Measurements from ENCODE around the gene VPS52.
A peak's percentile ranks its signal among the peaks of the same experiment; 100 is the strongest.

Gene VPS52

GRCh38 chr6:33216117-33216649, 55.5 kb downstream of the VPS52 start:
- H3K27ac Mint-ChIP-seq, result no peak overlapping the region
- H3K4me1 Mint-ChIP-seq, result peaks cover 21% of the 10 kb centered on the region
- H3K36me3 Mint-ChIP-seq, result peaks cover 2% of the 10 kb centered on the region

GRCh38 chr6:33215271-33216116, 56.2 kb downstream of the VPS52 start:
- Mint-ChIP-seq H3K4me3 (no peak overlapping the region), H3K27me3 (peaks cover 2% of the 10 kb centered on the region), H3K4me1 (peaks cover 21% of the 10 kb centered on the region), H3K9me3 (no peaks in the 10 kb centered on the region), H3K36me3 (peaks cover 4% of the 10 kb centered on the region), H3K27ac (peak overlapping the region; percentile 65)

More at GRCh38 chr6:33216117-33216649, 55.5 kb downstream of the VPS52 start:
- peaks cover 2% of the 10 kb centered on the region for H3K27me3 Mint-ChIP-seq
- H3K9me3 Mint-ChIP-seq, result no peaks in the 10 kb centered on the region
- no peak overlapping the region for H3K4me3 Mint-ChIP-seq

- H3K27ac Mint-ChIP-seq, result no peak overlapping the region
- peaks cover 1% of the 10 kb centered on the region for H3K27me3 Mint-ChIP-seq
- H3K36me3 Mint-ChIP-seq, result peaks cover 11% of the 10 kb centered on the region
- peak overlapping the region; percentile 83 for H3K4me3 Mint-ChIP-seq
- peaks cover 32% of the 10 kb centered on the region for H3K4me1 Mint-ChIP-seq
- H3K9me3 Mint-ChIP-seq, result no peaks in the 10 kb centered on the region
Measured at GRCh38 chr6:33213989-33214335, 57.7 kb downstream of the VPS52 start.

DNA sequence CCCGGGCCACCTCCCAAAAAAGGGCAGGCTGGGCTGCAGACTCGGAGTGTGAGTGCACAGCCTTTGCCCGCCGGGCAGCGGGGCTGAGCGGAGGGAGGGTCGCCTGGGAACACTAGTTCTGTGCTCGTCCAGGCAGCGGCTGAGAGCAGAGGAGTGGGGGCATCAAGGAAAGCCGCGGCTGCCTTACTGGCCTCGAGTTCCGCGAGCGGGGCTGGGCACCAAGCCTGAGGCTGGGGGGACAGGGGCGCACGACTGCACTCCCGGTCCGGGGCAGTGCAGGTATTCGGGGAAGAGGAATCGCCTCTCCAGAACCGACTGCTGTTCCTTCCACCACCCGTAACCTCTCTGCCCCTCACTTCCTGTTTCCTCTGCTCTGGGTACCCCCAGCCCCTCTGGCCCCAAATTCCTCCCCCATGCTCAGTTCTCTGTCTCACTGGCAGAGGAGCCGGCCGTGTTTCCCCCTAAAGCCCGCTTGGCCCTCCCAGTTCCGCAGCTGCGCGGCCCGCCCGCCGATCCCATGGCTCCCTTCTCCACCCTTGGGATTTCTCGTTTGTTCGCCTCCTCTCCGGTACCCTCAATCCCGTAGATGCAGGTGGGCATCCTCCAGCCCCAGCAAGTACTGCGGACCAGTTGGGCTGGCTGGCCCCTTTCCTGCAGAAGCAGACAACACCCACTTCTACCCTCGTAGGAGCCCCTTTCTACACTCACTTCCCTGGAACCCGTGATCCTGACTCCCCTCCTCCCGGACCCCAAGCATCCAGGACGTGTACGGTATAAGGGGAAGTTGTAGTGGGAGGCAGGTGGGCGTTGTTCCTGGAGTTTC, 58.3 kb downstream of the VPS52 start:
- H3K27me3 Mint-ChIP-seq, result peaks cover 1% of the 10 kb centered on the region
- H3K9me3 Mint-ChIP-seq, result no peaks in the 10 kb centered on the region
- peak overlapping the region; percentile 83 for H3K4me3 Mint-ChIP-seq
- peaks cover 11% of the 10 kb centered on the region for H3K36me3 Mint-ChIP-seq
- peaks cover 36% of the 10 kb centered on the region for H3K4me1 Mint-ChIP-seq
- no peak overlapping the region for H3K27ac Mint-ChIP-seq

DNA sequence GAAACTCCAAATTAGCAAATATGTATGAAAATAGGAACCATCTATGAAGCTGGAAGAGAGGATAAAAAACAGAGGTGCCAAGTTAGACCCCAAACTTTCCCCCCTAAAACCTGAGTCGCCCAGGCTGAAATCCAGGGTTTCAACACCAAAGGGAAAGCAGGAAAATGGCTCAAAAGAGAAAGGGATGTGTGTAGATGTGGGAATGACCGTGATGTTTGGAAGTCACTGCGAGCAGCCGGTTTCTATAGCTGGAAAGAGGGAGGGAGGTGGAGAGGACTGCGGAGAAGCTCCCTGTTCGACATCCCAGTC, 58.9 kb downstream of the VPS52 start:
- peaks cover 11% of the 10 kb centered on the region for H3K36me3 Mint-ChIP-seq
- H3K27me3 Mint-ChIP-seq, result peaks cover 1% of the 10 kb centered on the region
- peaks cover 36% of the 10 kb centered on the region for H3K4me1 Mint-ChIP-seq
- peak overlapping the region; percentile 83 for H3K4me3 Mint-ChIP-seq
- H3K27ac Mint-ChIP-seq, result peak overlapping the region; percentile 87
- no peaks in the 10 kb centered on the region for H3K9me3 Mint-ChIP-seq

- H3K4me1 Mint-ChIP-seq, result peaks cover 36% of the 10 kb centered on the region
- H3K9me3 Mint-ChIP-seq, result no peaks in the 10 kb centered on the region
- H3K27me3 Mint-ChIP-seq, result peaks cover 1% of the 10 kb centered on the region
- no peak overlapping the region for H3K4me3 Mint-ChIP-seq
- H3K27ac Mint-ChIP-seq, result no peak overlapping the region
- peaks cover 11% of the 10 kb centered on the region for H3K36me3 Mint-ChIP-seq
Measured at GRCh38 chr6:33211666-33212422, 59.8 kb downstream of the VPS52 start.

GRCh38 chr6:33211136-33211535, 60.5 kb downstream of the VPS52 start:
- H3K27me3 Mint-ChIP-seq, result peaks cover 1% of the 10 kb centered on the region
- H3K9me3 Mint-ChIP-seq, result no peaks in the 10 kb centered on the region
- H3K4me1 Mint-ChIP-seq, result peaks cover 39% of the 10 kb centered on the region
- no peak overlapping the region for H3K27ac Mint-ChIP-seq
- peaks cover 11% of the 10 kb centered on the region for H3K36me3 Mint-ChIP-seq
- H3K4me3 Mint-ChIP-seq, result no peak overlapping the region

GRCh38 chr6:33209856-33210255, 61.8 kb downstream of the VPS52 start:
- Mint-ChIP-seq H3K36me3 (peaks cover 13% of the 10 kb centered on the region), H3K27ac (peak overlapping the region; percentile 55), H3K4me1 (peaks cover 52% of the 10 kb centered on the region), H3K4me3 (peak overlapping the region; percentile 20), H3K27me3 (peaks cover 1% of the 10 kb centered on the region), H3K9me3 (no peaks in the 10 kb centered on the region)

DNA sequence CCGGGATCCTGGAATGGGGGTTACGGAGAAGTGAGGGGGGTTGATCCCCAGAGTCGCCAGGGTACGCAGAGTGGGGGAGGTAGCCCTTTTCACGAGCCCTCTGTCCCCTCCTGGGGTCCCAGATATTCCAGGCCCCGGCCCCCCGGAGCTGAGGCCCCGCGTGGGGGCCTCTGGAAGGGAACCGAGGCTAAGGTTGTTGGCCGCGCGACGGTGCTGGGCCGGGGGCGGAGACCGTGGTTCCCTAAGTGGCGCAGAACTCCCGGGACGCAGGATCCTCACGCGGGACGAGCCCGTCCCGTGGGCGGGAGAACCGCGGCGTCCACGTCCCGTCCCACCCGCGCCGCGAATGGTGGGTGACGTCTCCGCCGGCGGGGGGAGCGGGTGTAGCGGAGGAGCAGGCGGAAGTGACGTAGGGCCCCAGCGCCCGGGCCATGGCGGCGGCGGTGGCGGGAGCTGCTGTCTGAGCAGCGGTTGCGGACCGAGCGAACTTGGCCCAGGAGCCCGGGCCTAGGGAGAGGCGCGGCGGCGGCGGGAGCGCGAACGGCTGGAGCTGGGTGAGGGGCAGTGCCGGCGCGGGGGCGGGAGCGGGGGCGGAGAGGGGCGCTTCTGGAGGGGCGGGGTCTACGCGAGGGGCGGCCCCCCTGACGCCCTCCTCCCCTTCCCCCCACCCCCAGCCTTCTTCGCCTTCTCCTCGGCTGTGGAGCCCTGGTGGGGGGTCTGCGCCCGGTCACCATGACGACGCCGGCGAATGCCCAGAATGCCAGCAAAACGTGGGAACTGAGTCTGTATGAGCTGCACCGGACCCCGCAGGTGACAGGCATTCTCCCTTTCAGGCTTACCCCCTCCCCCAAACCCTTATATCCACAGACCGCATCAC, 63.3 kb downstream of the VPS52 start, which contains the start of gene RING1:
TSS of gene RING1 (plus strand) at position 410 of the 877 bp plus-strand sequence. CDS start at position 733, 323 bp downstream.
- Mint-ChIP-seq H3K4me1 (peaks cover 52% of the 10 kb centered on the region), H3K27me3 (no peaks in the 10 kb centered on the region), H3K27ac (peak within 1 kb of the TSS; percentile 93), H3K36me3 (peaks cover 17% of the 10 kb centered on the region), H3K4me3 (peak within 1 kb of the TSS; percentile 92), H3K9me3 (no peaks in the 10 kb centered on the region)

DNA sequence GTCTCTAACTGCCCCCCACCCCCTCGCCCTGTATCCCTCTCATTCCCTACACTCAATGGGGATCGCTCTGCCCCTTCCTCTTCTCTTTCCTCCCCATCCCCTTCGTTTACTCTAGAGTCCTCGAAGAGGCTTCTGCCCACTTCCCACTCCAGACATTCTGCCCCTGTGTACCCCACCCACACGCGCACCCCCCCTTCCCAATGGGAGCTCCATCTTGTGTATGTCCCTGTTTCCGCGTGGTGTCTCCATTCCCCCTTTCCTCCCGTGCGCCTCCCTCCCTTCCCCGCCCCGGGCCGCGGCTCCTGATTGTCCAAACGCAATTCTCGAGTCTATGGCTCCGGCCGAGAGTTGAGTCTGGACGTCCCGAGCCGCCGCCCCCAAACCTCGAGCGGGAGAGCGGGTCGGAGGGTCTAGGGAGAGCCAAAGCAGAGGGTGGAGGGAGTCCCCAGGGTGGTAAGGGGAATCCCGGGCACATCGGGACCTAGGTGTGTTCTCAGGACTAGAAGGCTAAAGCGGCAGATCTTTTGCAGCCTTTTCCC, 64.1 kb downstream of the VPS52 start:
- Mint-ChIP-seq H3K36me3 (peaks cover 24% of the 10 kb centered on the region), H3K4me3 (peak overlapping the region; percentile 92), H3K9me3 (no peaks in the 10 kb centered on the region), H3K4me1 (peaks cover 52% of the 10 kb centered on the region), H3K27me3 (no peaks in the 10 kb centered on the region), H3K27ac (peak overlapping the region; percentile 93)

GRCh38 chr6:33206864-33207551, 64.7 kb downstream of the VPS52 start:
- Mint-ChIP-seq H3K4me1 (peaks cover 55% of the 10 kb centered on the region), H3K27me3 (no peaks in the 10 kb centered on the region), H3K27ac (no peak overlapping the region), H3K36me3 (peaks cover 27% of the 10 kb centered on the region), H3K9me3 (no peaks in the 10 kb centered on the region), H3K4me3 (peak overlapping the region; percentile 92)

DNA sequence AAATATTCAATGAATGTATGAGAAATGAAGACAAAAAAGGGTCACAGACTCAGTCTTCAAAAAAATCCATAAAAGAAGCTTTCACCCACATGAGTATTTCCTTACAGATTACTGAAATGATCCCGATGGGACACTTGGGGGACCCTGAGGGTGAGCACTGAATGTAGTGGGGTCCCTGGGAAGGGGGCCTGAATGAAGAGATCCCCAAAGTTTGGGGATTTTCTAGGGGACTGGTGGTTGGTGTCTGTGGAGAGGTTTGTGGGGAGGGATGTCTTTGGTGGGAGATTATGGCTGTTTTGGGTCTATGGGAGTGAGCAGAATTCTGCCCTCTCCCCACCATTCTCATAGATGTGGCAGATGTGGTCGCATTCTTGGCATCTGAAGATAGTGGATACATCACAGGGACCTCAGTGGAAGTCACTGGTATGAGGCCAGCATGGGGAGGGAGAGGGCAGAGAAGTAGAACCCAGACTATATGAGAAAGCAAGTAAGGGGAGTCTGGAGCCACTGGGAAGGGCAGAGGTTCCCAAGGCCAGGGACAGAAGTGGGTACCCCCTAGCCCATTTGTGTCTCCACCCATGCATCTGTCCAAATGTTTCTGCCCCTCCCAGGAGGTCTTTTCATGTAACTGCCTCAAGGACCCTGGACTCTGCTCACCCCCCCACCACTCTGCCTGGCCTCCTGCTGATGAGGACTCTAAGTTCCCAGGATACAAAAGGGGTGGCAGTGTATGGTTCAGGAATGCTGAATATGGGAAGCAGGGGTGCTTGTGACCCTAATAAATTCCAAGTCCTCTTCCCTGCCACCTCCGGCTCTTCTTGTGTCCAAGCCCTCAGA, 65.4 kb downstream of the VPS52 start:
- Mint-ChIP-seq H3K4me3 (peak overlapping the region; percentile 100), H3K9me3 (no peaks in the 10 kb centered on the region), H3K4me1 (peaks cover 62% of the 10 kb centered on the region), H3K27ac (peak overlapping the region; percentile 46), H3K27me3 (no peaks in the 10 kb centered on the region), H3K36me3 (peaks cover 26% of the 10 kb centered on the region)
